Measurements from ENCODE around the gene DNAH1. TPM values are rescaled to one million over a fixed set of nuclear protein-coding genes. Genes with fewer than 3 reads are reported as not detected.
A peak's percentile ranks its signal among the peaks of the same experiment; 100 is the strongest.

Gene DNAH1
- total RNA-seq, 1 donor from 2014 or later: 0.80 TPM

DNA sequence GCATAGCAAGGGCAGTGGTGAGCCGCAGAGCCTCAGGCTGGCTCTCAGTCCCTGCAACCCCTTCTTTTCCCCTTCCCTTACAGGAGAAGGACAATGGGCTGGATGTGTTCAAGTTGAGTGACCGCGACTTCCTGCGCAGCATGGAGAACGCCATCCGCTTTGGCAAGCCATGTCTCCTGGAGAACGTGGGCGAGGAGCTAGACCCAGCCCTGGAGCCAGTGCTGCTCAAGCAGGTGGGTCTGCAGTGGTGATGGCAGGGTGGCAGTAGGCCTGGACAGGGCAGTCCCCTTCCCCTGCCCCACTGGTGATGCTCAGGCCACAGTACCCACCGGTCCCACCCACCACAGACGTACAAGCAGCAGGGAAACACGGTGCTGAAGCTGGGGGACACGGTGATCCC lies 75.0 kb downstream of the DNAH1 start:
- Mint-ChIP-seq H3K4me1 (peaks cover 3% of the 10 kb centered on the region), H3K9me3 (peaks cover 3% of the 10 kb centered on the region), H3K27me3 (ENCODE audit: insufficient read depth, low read depth) (peaks cover 16% of the 10 kb centered on the region), H3K27ac (no peak overlapping the region), H3K36me3 (no peaks in the 10 kb centered on the region), H3K4me3 (no peak overlapping the region)
- Histone ChIP-seq H3K4me2 (no peak overlapping the region), H4K20me1 (ENCODE audit: low read depth) (no peaks in the 10 kb centered on the region), H3K9me3 (ENCODE audit: low read depth) (no peaks in the 10 kb centered on the region), H3K36me3 (no peaks in the 10 kb centered on the region), H3K4me1 (no peaks in the 10 kb centered on the region), H3K9ac (no peak overlapping the region), H3K27ac (no peak overlapping the region), H3K4me3 (no peak overlapping the region), H3K27me3 (no peaks in the 10 kb centered on the region), H3K79me2 (ENCODE audit: low read depth) (no peaks in the 10 kb centered on the region), H3F3A (ENCODE audit: low read depth) (no peaks in the 10 kb centered on the region), H2AFZ (replicated peaks) (no peak overlapping the region)
- no peak for DNase-seq (ENCODE audit: low spot score)
- TF ChIP-seq EZH2 (IDR thresholded peaks at IDR 0.05) (no peak), CTCF (IDR thresholded peaks at IDR 0.05) (no peak), EZH2phosphoT487 (IDR thresholded peaks at IDR 0.05) (no peak)

GRCh38 chr3:52392216-52392930 lies 76.3 kb downstream of the DNAH1 start:
- no peak overlapping the region for H3K27ac Mint-ChIP-seq

GRCh38 chr3:52393131-52393807 lies 77.2 kb downstream of the DNAH1 start:
- no peaks in the 10 kb centered on the region for H3K9me3 ChIP-seq (ENCODE audit: low read depth)
- H3K79me2 ChIP-seq (ENCODE audit: low read depth): no peaks in the 10 kb centered on the region
- Mint-ChIP-seq H3K9me3 (peaks cover 3% of the 10 kb centered on the region), H3K27ac (peak overlapping the region; percentile 47), H3K36me3 (no peaks in the 10 kb centered on the region), H3K4me3 (no peak overlapping the region), H3K4me1 (peaks cover 3% of the 10 kb centered on the region), H3K27me3 (ENCODE audit: insufficient read depth, low read depth) (peaks cover 15% of the 10 kb centered on the region)
- no peak overlapping the region for H3K4me2 ChIP-seq
- H3K36me3 ChIP-seq: no peaks in the 10 kb centered on the region
- no peak overlapping the region for H2AFZ ChIP-seq (replicated peaks)
- no peaks in the 10 kb centered on the region for H3K27me3 ChIP-seq
- DNase-seq (ENCODE audit: low spot score): no peak
- H4K20me1 ChIP-seq (ENCODE audit: low read depth): no peaks in the 10 kb centered on the region
- TF ChIP-seq CTCF (IDR thresholded peaks at IDR 0.05): no peak
- no peak for TF ChIP-seq EZH2 (IDR thresholded peaks at IDR 0.05)
- TF ChIP-seq EZH2phosphoT487 (IDR thresholded peaks at IDR 0.05): no peak
- no peaks in the 10 kb centered on the region for H3F3A ChIP-seq (ENCODE audit: low read depth)
- H3K27ac ChIP-seq: no peak overlapping the region
- no peak overlapping the region for H3K4me3 ChIP-seq
- H3K4me1 ChIP-seq: no peaks in the 10 kb centered on the region
- no peak overlapping the region for H3K9ac ChIP-seq

More at GRCh38 chr3:52392216-52392930, 76.3 kb downstream of the DNAH1 start:
- Histone ChIP-seq H3F3A (ENCODE audit: low read depth) (no peaks in the 10 kb centered on the region), H3K27me3 (no peaks in the 10 kb centered on the region), H4K20me1 (ENCODE audit: low read depth) (no peaks in the 10 kb centered on the region), H3K9me3 (ENCODE audit: low read depth) (no peaks in the 10 kb centered on the region), H2AFZ (replicated peaks) (no peak overlapping the region), H3K4me2 (no peak overlapping the region), H3K36me3 (no peaks in the 10 kb centered on the region), H3K4me3 (no peak overlapping the region), H3K27ac (no peak overlapping the region), H3K4me1 (no peaks in the 10 kb centered on the region), H3K79me2 (ENCODE audit: low read depth) (no peaks in the 10 kb centered on the region), H3K9ac (no peak overlapping the region)
- peaks cover 3% of the 10 kb centered on the region for H3K4me1 Mint-ChIP-seq
- no peak for TF ChIP-seq EZH2 (IDR thresholded peaks at IDR 0.05)
- no peak for TF ChIP-seq EZH2phosphoT487 (IDR thresholded peaks at IDR 0.05)
- TF ChIP-seq CTCF (IDR thresholded peaks at IDR 0.05): no peak
- H3K36me3 Mint-ChIP-seq: no peaks in the 10 kb centered on the region
- H3K9me3 Mint-ChIP-seq: peaks cover 3% of the 10 kb centered on the region
- no peak for DNase-seq (ENCODE audit: low spot score)
- no peak overlapping the region for H3K4me3 Mint-ChIP-seq
- H3K27me3 Mint-ChIP-seq (ENCODE audit: insufficient read depth, low read depth): peaks cover 13% of the 10 kb centered on the region

Measured in neural progenitor cell (in vitro differentiated cells).